Regular cardiac myocyte (primary cell): ENCODE data around the gene GLCE. TPM values are rescaled to one million over a fixed set of nuclear protein-coding genes. Genes with fewer than 3 reads are reported as not detected.

Source experiments
- total RNA-seq: library from RNA; depleted of rRNA; stranded (reverse); fragments of >200 nt; gene quantifications from 2 replicates; pipeline ENCODE4 v1.2.3, GENCODE V29; 2014

GLCE gene
- 16.6 and 20.3 TPM in 2 replicates for total RNA-seq

GRCh38 chr15:69160141-69160993, at the start of gene GLCE:
Gene GLCE (plus strand): TSS chr15:69160635. CDS start chr15:69255807, 95,172 bp downstream.

GRCh38 chr15:69298697-69299441, 138.4 kb downstream of the GLCE start, which contains the start of gene PAQR5:
Gene PAQR5 (plus strand): TSS chr15:69298912. CDS start chr15:69360081, 61,169 bp downstream.

Other genes starting within 250 kb of the GLCE start
- gene SPESP1, start 230.1 kb upstream of the GLCE start, total RNA-seq, result 3.3 and 4.2 TPM in 2 replicates
- gene NOX5, start 145.9 kb upstream of the GLCE start, total RNA-seq, result under 0.01 and 0.28 TPM in 2 replicates
- 0.58 and 2.3 TPM in 2 replicates for gene PAQR5, start 138.3 kb downstream of the GLCE start, total RNA-seq